Mucosa of stomach (tissue), 1 donor: ENCODE results near the gene SMAD1.

Source experiments
- H3K27me3 ChIP-seq: one replicate; pipeline ENCODE4 v1.7.0; 2013; ENCODE audit warnings: mild to moderate bottlenecking, low read length; ENCODE audit not compliant: control insufficient read depth, insufficient read depth
- H3K36me3 ChIP-seq: one replicate; pipeline ENCODE4 v1.7.0; 2013; ENCODE audit warnings: low read length; ENCODE audit not compliant: control insufficient read depth, insufficient read depth
- H3K4me1 ChIP-seq: one replicate; pipeline ENCODE4 v1.7.0; 2013; ENCODE audit warnings: mild to moderate bottlenecking, low read length; ENCODE audit not compliant: control insufficient read depth, insufficient read depth
- H3K4me3 ChIP-seq: one replicate; pipeline ENCODE4 v1.7.0; 2013; ENCODE audit warnings: low read length
- H3K9ac ChIP-seq: one replicate; pipeline ENCODE4 v1.7.0; 2013; ENCODE audit warnings: mild to moderate bottlenecking, low read length, moderate library complexity
- H3K9me3 ChIP-seq: one replicate; pipeline ENCODE4 v1.7.0; 2013; ENCODE audit warnings: mild to moderate bottlenecking, low read length, moderate library complexity; ENCODE audit not compliant: control insufficient read depth
- donor health status: Pancreatic carcinoma.

SMAD1 gene

DNA sequence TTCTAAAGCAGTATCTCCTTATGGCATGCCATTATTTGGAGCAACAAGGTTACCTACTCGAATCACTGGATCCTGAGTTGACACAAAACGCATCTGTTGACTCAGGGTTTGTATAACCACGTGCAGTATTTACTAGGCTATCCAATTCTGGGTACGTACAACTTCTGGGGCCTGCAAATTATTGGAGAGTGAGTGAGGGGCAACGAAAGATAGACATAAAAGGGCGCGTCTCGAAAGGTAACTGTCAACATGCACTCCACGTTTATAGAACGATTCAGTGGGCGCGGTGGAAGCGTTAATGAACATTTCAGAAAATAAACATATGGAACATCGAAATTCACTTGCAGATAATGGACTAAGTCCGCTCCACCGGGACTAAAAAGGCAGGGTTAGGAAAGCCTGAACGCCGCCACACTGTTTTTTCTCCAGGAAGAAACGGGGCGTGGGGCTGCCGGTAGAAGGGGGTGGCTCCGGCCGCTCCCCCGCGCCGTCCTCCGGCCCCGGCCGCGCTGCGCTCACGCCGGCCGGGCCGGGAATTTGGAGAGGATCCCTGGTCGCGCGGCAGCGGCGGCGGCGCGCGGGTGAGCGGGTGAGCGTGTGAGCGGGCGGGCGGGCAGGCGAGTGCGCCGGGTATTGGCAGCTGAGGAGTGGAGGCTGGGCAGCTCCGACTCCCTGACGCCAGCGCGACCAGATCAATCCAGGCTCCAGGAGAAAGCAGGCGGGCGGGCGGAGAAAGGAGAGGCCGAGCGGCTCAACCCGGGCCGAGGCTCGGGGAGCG lies at the start of gene SMAD1:
TSS of gene SMAD1 (plus strand) at position 690 of the 778 bp plus-strand sequence. CDS start 32,761 bp downstream, outside the sequence.
- Histone ChIP-seq H3K36me3 (no peaks in the 10 kb centered on the region), H3K4me3 (peak within 1 kb of the TSS; percentile 57), H3K9ac (peak within 1 kb of the TSS; percentile 94), H3K27me3 (no peaks in the 10 kb centered on the region), H3K4me1 (peaks cover 11% of the 10 kb centered on the region), H3K9me3 (no peaks in the 10 kb centered on the region)

- no peaks in the 10 kb centered on the region for H3K36me3 ChIP-seq
- no peaks in the 10 kb centered on the region for H3K27me3 ChIP-seq
- no peak overlapping the region for H3K9ac ChIP-seq
- no peaks in the 10 kb centered on the region for H3K9me3 ChIP-seq
- H3K4me1 ChIP-seq: no peaks in the 10 kb centered on the region
- H3K4me3 ChIP-seq: no peak overlapping the region
Measured at GRCh38 chr4:145433684-145434083, 48.0 kb upstream of the SMAD1 start.

- Histone ChIP-seq H3K9me3 (no peaks in the 10 kb centered on the region), H3K9ac (no peak overlapping the region), H3K36me3 (no peaks in the 10 kb centered on the region), H3K27me3 (no peaks in the 10 kb centered on the region), H3K4me1 (no peaks in the 10 kb centered on the region), H3K4me3 (no peak overlapping the region)
Measured at GRCh38 chr4:145435646-145436045, 46.0 kb upstream of the SMAD1 start.

GRCh38 chr4:145436114-145436513 lies 45.5 kb upstream of the SMAD1 start:
- no peaks in the 10 kb centered on the region for H3K27me3 ChIP-seq
- H3K4me1 ChIP-seq: no peaks in the 10 kb centered on the region
- H3K36me3 ChIP-seq: no peaks in the 10 kb centered on the region
- H3K9ac ChIP-seq: no peak overlapping the region
- no peaks in the 10 kb centered on the region for H3K9me3 ChIP-seq
- no peak overlapping the region for H3K4me3 ChIP-seq

GRCh38 chr4:145436796-145437195 lies 44.9 kb upstream of the SMAD1 start:
- Histone ChIP-seq H3K27me3 (no peaks in the 10 kb centered on the region), H3K9me3 (no peaks in the 10 kb centered on the region), H3K9ac (no peak overlapping the region), H3K36me3 (no peaks in the 10 kb centered on the region), H3K4me3 (no peak overlapping the region), H3K4me1 (no peaks in the 10 kb centered on the region)

DNA sequence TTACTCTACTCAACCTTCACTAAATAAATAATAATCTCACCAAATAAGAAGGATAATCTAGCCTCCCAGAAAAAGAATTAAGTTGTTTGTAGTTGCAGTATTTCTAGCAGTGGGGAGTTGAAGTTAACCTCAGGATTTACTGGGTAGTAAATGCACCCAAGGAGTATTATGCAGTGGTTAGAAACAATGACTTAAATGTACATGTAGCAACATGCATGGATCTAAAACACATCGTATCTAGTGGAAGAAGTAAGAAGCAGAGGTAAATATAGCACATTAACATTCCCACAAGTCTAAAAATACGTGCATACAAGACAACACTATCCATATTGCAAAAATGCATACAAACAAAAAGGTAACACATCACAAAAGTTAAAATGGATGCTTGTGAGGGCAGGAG lies 44.2 kb upstream of the SMAD1 start:
- no peaks in the 10 kb centered on the region for H3K27me3 ChIP-seq
- H3K4me1 ChIP-seq: no peaks in the 10 kb centered on the region
- no peaks in the 10 kb centered on the region for H3K9me3 ChIP-seq
- H3K9ac ChIP-seq: no peak overlapping the region
- no peak overlapping the region for H3K4me3 ChIP-seq
- no peaks in the 10 kb centered on the region for H3K36me3 ChIP-seq

- no peaks in the 10 kb centered on the region for H3K9me3 ChIP-seq
- H3K27me3 ChIP-seq: no peaks in the 10 kb centered on the region
- no peak overlapping the region for H3K9ac ChIP-seq
- H3K36me3 ChIP-seq: no peaks in the 10 kb centered on the region
- H3K4me1 ChIP-seq: no peaks in the 10 kb centered on the region
- no peak overlapping the region for H3K4me3 ChIP-seq
Measured at GRCh38 chr4:145438298-145438697, 43.4 kb upstream of the SMAD1 start.

GRCh38 chr4:145440292-145441007 lies 41.2 kb upstream of the SMAD1 start:
- Histone ChIP-seq H3K4me1 (no peaks in the 10 kb centered on the region), H3K9me3 (no peaks in the 10 kb centered on the region), H3K36me3 (no peaks in the 10 kb centered on the region), H3K4me3 (no peak overlapping the region), H3K9ac (no peak overlapping the region), H3K27me3 (no peaks in the 10 kb centered on the region)

DNA sequence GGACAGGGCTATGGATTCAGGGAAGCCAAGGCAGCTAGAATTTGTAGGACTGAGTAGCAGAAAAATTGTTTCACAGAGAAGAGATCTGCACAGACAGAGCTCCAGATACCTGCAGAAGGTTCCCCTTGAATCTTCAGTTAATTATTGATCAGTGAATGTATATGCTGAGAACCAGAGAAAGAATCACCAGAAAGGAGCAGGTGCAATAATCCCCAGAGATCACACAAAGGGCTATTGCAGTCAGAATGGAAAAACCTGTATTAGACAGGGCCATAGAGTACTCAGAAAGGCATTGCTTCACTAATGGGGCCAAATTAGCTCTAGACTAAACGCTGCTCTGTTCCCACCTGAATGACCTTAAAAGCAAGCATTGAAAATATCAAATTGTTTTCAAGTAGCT lies 35.5 kb upstream of the SMAD1 start:
- Histone ChIP-seq H3K27me3 (no peaks in the 10 kb centered on the region), H3K4me1 (no peaks in the 10 kb centered on the region), H3K9me3 (no peaks in the 10 kb centered on the region), H3K36me3 (no peaks in the 10 kb centered on the region), H3K9ac (no peak overlapping the region), H3K4me3 (no peak overlapping the region)

DNA sequence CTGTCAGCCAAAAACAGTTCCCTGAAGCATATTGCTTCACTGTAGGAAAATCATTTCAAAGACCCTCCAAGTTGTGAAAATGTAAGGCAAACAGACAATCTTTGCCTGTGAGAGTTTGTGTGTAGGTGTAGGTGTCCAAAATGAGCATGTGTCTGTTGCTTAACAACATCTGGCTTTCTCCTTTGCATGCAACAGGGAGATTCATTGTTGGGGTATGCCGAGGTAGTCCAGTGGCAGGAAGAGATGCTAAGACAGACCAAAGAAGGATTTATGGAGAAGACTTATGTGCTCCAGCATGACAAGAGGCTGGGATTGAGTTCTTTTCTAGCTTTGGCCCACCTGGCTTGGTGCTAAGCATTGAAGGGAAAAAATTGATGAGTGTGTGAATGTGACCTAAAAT lies 29.8 kb upstream of the SMAD1 start:
- no peaks in the 10 kb centered on the region for H3K4me1 ChIP-seq
- H3K4me3 ChIP-seq: no peak overlapping the region
- no peaks in the 10 kb centered on the region for H3K36me3 ChIP-seq
- H3K27me3 ChIP-seq: no peaks in the 10 kb centered on the region
- no peaks in the 10 kb centered on the region for H3K9me3 ChIP-seq
- no peak overlapping the region for H3K9ac ChIP-seq

- Histone ChIP-seq H3K27me3 (no peaks in the 10 kb centered on the region), H3K4me3 (no peak overlapping the region), H3K36me3 (no peaks in the 10 kb centered on the region), H3K9ac (no peak overlapping the region), H3K4me1 (no peaks in the 10 kb centered on the region), H3K9me3 (no peaks in the 10 kb centered on the region)
Measured at GRCh38 chr4:145452447-145453162, 29.0 kb upstream of the SMAD1 start.

- Histone ChIP-seq H3K36me3 (no peaks in the 10 kb centered on the region), H3K9me3 (no peaks in the 10 kb centered on the region), H3K4me3 (no peak overlapping the region), H3K4me1 (no peaks in the 10 kb centered on the region), H3K9ac (no peak overlapping the region), H3K27me3 (no peaks in the 10 kb centered on the region)
Measured at GRCh38 chr4:145453163-145453520, 28.5 kb upstream of the SMAD1 start.
